Neuronal stem cell (in vitro differentiated cells): ENCODE results near the gene MYO15A.

Experiments used
- DNase-seq: peaks from one replicate; pipeline ENCODE4 v3.0.0-alpha.2; 2013; ENCODE audit warnings: low spot score
- H2AFZ ChIP-seq: one replicate; pipeline ENCODE4 v1.6.1; 2013; ENCODE audit warnings: mild to moderate bottlenecking, low read length, inconsistent platforms
- H2AK5ac ChIP-seq: 2 replicates; pipeline ENCODE4 v1.6.1; 2013; ENCODE audit warnings: low read depth, mild to moderate bottlenecking, inconsistent platforms, low read length, moderate library complexity, mixed read lengths
- H2BK120ac ChIP-seq: 2 replicates; pipeline ENCODE4 v1.6.1; 2013; ENCODE audit warnings: low read depth, mild to moderate bottlenecking, inconsistent platforms, low read length, moderate library complexity, mixed read lengths
- H2BK12ac ChIP-seq: one replicate; pipeline ENCODE4 v1.6.1; 2013; ENCODE audit warnings: low read length, inconsistent platforms
- H2BK15ac ChIP-seq: 2 replicates; pipeline ENCODE4 v1.6.1; 2013; ENCODE audit warnings: mild to moderate bottlenecking, low read length, inconsistent platforms, mixed read lengths
- H2BK5ac ChIP-seq: one replicate; pipeline ENCODE4 v1.6.1; 2013; ENCODE audit warnings: inconsistent platforms, mild to moderate bottlenecking, low read length, moderate library complexity
- H3K14ac ChIP-seq: one replicate; pipeline ENCODE4 v1.6.1; 2013; ENCODE audit warnings: low read length, inconsistent platforms
- H3K18ac ChIP-seq: 2 replicates; pipeline ENCODE4 v1.6.1; 2013; ENCODE audit warnings: low read length, inconsistent platforms
- H3K23ac ChIP-seq: 2 replicates; pipeline ENCODE4 v1.6.1; 2013; ENCODE audit warnings: low read depth, mild to moderate bottlenecking, mixed read lengths, low read length, inconsistent platforms; ENCODE audit not compliant: poor library complexity
- H3K27ac ChIP-seq: replicated peaks from 3 replicates; pipeline ENCODE4 v1.5.1; 2013; ENCODE audit warnings: low read length, inconsistent platforms
- H3K27me3 ChIP-seq, 3 experiments: 2 replicates each; pipeline ENCODE4 v1.6.1; 2013; ENCODE audit warnings: low read length in 3 of 3, mild to moderate bottlenecking in 2 of 3, inconsistent platforms in 1 of 3, low read depth in 1 of 3, mixed read lengths in 1 of 3, moderate library complexity in 1 of 3; ENCODE audit not compliant: control insufficient read depth in 3 of 3, insufficient read depth in 3 of 3
- H3K36me3 ChIP-seq, 2 donors: replicated peaks in 1 of 2; 2 replicates each; pipeline ENCODE4 v1.6.1; 2013; ENCODE audit warnings: low read length in 2 of 2; ENCODE audit not compliant: control insufficient read depth in 2 of 2, insufficient read depth in 2 of 2
- H3K4ac ChIP-seq: 2 replicates; pipeline ENCODE4 v1.6.1; 2013; ENCODE audit warnings: inconsistent platforms, mild to moderate bottlenecking, low read length, moderate library complexity
- H3K4me1 ChIP-seq, 2 donors: 1 replicate in 1 of 2; 2 replicates in 1 of 2; pipeline ENCODE4 v1.6.1; 2013; ENCODE audit warnings: low read length in 2 of 2, low read depth in 1 of 2; ENCODE audit not compliant: control insufficient read depth in 2 of 2, insufficient read depth in 1 of 2
- H3K4me2 ChIP-seq: one replicate; pipeline ENCODE4 v1.6.1; 2013; ENCODE audit warnings: mild to moderate bottlenecking, low read length, inconsistent platforms; ENCODE audit not compliant: insufficient read depth, poor library complexity, severe bottlenecking
- H3K4me3 ChIP-seq, 2 donors: 2 replicates each; pipeline ENCODE4 v1.5.1; 2013; ENCODE audit warnings: low read length in 2 of 2, mild to moderate bottlenecking in 2 of 2, inconsistent platforms in 1 of 2, moderate library complexity in 1 of 2
- H3K79me1 ChIP-seq: one replicate; pipeline ENCODE4 v1.6.1; 2013; ENCODE audit warnings: low read depth, mild to moderate bottlenecking, inconsistent platforms, low read length, moderate library complexity
- H3K9ac ChIP-seq: one replicate; pipeline ENCODE4 v1.6.1; 2013; ENCODE audit warnings: mild to moderate bottlenecking, low read depth, low read length, inconsistent platforms; ENCODE audit not compliant: poor library complexity
- H3K9me3 ChIP-seq, 2 donors: replicated peaks in 1 of 2; 2 replicates each; pipeline versions ENCODE3 to v1.6.1; 2013; ENCODE audit warnings: low read length in 2 of 2, mild to moderate bottlenecking in 2 of 2, inconsistent platforms in 1 of 2, low read depth in 1 of 2, mixed read lengths in 1 of 2, moderate library complexity in 1 of 2; ENCODE audit not compliant: control insufficient read depth in 2 of 2, insufficient read depth in 1 of 2
- H4K8ac ChIP-seq: one replicate; pipeline ENCODE4 v1.6.1; 2013; ENCODE audit warnings: low read depth, mild to moderate bottlenecking, inconsistent platforms, low read length, moderate library complexity
- H4K91ac ChIP-seq: one replicate; pipeline ENCODE4 v1.6.1; 2013; ENCODE audit warnings: low read length, low read depth, mild to moderate bottlenecking, inconsistent platforms; ENCODE audit not compliant: poor library complexity
- WGBS, 2 donors: extraction: QIAGEN DNeasy Blood & Tissue Kit; methylation state at CpG; one replicate each; pipeline ENCODE4 v1.1.7; 2013; ENCODE audit warnings: missing lambda C conversion rate in 2 of 2, mixed read lengths in 1 of 2; ENCODE audit not compliant: insufficient read length in 2 of 2, insufficient replicate concordance in 1 of 2; ENCODE audit errors: extremely low coverage in 2 of 2; 5-methylcytosine and 5-hydroxymethylcytosine counted together

Gene MYO15A

GRCh38 chr17:18106211-18106610, 2.3 kb upstream of the MYO15A start:
- H2AK5ac ChIP-seq: no peak overlapping the region
- peaks cover 0 to 20% of the 10 kb centered on the region in 2 donors for H3K4me1 ChIP-seq
- no peak overlapping the region for H3K4me3 ChIP-seq
- no peak overlapping the region for H2BK15ac ChIP-seq
- H2AFZ ChIP-seq: no peak overlapping the region
- no peak overlapping the region for H3K4me2 ChIP-seq
- no peak for DNase-seq
- H3K18ac ChIP-seq: no peak overlapping the region
- no peak overlapping the region for H2BK5ac ChIP-seq
- H4K8ac ChIP-seq: no peak overlapping the region
- peak overlapping the region; percentile 3 for H3K9ac ChIP-seq
- H3K9me3 ChIP-seq: no peaks in the 10 kb centered on the region
- H3K4ac ChIP-seq: no peak overlapping the region
- H3K27me3 ChIP-seq: no peaks in the 10 kb centered on the region
- no peak overlapping the region for H3K14ac ChIP-seq
- no CpG with 5 or more reads among the region's 9 CpGs for WGBS, 2 donors
- H2BK12ac ChIP-seq: no peak overlapping the region
- no peak overlapping the region for H4K91ac ChIP-seq
- no peak overlapping the region for H3K27ac ChIP-seq
- H3K36me3 ChIP-seq: peaks cover 20 to 46% of the 10 kb centered on the region in 2 donors
- H2BK120ac ChIP-seq: no peak overlapping the region
- H3K23ac ChIP-seq: no peak overlapping the region
- peaks cover 3% of the 10 kb centered on the region for H3K79me1 ChIP-seq

DNA sequence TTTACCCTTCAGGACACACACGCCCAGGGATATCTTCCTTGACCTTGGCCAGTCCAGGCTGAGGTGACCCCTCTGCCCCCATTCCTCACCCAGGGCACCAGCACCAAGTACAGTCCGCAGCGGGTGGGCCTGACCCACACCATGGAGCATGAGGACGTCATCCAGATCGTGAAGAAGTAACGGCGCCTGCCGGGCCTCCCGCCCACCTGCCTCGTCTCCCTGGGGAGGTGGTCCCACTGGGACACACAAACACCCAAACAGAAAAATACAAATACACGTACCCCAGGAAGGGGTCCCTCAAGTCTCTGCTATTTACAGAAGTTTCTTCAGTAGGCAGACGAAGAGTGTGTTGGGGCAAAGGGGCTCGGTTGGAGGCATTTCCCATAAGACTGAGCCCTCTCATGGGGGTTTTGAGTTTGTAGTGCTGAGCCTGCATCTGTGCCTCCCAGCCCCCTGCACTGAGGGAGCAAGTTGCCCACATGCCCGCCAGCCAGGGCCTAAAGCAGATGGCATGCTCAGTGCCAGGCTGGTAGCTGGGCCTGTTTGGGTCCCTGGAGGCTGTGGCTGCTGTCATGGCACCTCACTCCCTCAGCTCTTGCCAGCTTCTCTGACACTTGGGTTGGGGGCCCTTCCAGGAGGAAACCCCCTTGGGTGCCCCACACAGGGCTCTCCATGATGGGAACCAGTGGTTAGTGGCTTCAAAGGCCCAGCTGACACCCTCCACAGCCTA, 1.3 kb upstream of the MYO15A start:
- Histone ChIP-seq H3K4me1 (peaks cover 7 to 25% of the 10 kb centered on the region in 2 donors), H2AK5ac (no peak overlapping the region), H2BK15ac (no peak overlapping the region), H2BK12ac (no peak overlapping the region), H3K4me3 (no peak overlapping the region), H3K79me1 (peaks cover 2% of the 10 kb centered on the region), H2BK5ac (no peak overlapping the region), H4K91ac (no peak overlapping the region), H3K23ac (no peak overlapping the region), H4K8ac (no peak overlapping the region), H2AFZ (no peak overlapping the region), H3K9me3 (no peaks in the 10 kb centered on the region), H3K18ac (no peak overlapping the region), H3K9ac (no peak overlapping the region), H3K4me2 (no peak overlapping the region), H3K27me3 (no peaks in the 10 kb centered on the region), H3K27ac (no peak overlapping the region), H3K36me3 (peaks cover 14 to 37% of the 10 kb centered on the region in 2 donors), H2BK120ac (no peak overlapping the region), H3K4ac (no peak overlapping the region), H3K14ac (no peak overlapping the region)
- no CpG with 5 or more reads among the region's 14 CpGs for WGBS, 2 donors
- no peak for DNase-seq

DNA sequence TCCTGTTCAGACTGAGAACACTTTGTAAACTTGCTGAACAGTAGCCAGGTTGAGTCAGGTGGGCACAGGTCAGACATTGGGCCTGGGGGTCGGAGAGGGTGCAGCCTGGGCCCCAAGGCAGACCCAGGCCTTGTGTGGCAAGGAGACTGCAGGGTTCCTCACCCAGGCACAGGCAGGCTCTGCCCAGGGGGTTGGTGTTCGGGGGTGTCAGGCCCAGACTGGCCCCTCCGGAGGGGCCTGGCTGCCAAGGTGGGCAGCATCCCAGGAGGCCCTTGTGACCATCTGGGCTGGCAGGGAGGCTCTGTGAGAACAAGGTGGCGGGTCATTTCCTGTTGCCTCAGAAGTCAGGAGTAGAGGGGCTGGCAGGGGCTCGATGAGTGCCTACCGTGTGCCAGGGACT, 585 bp upstream of the MYO15A start:
- Histone ChIP-seq H2AK5ac (no peak overlapping the region), H2BK120ac (no peak overlapping the region), H3K4ac (no peak overlapping the region), H2BK5ac (no peak overlapping the region), H3K18ac (peak overlapping the region; percentile 30), H3K79me1 (peaks cover 2% of the 10 kb centered on the region), H3K4me3 (no peak overlapping the region), H3K14ac (no peak overlapping the region), H4K8ac (no peak overlapping the region), H3K9me3 (no peaks in the 10 kb centered on the region), H3K23ac (no peak overlapping the region), H2AFZ (no peak overlapping the region), H3K27me3 (no peaks in the 10 kb centered on the region), H3K27ac (no peak overlapping the region), H2BK12ac (no peak overlapping the region), H3K9ac (no peak overlapping the region), H3K36me3 (peaks cover 14 to 37% of the 10 kb centered on the region in 2 donors), H3K4me2 (no peak overlapping the region), H4K91ac (no peak overlapping the region), H2BK15ac (no peak overlapping the region), H3K4me1 (peaks cover 9 to 25% of the 10 kb centered on the region in 2 donors)
- no CpG with 5 or more reads among the region's 6 CpGs for WGBS, 2 donors
- DNase-seq: no peak

DNA sequence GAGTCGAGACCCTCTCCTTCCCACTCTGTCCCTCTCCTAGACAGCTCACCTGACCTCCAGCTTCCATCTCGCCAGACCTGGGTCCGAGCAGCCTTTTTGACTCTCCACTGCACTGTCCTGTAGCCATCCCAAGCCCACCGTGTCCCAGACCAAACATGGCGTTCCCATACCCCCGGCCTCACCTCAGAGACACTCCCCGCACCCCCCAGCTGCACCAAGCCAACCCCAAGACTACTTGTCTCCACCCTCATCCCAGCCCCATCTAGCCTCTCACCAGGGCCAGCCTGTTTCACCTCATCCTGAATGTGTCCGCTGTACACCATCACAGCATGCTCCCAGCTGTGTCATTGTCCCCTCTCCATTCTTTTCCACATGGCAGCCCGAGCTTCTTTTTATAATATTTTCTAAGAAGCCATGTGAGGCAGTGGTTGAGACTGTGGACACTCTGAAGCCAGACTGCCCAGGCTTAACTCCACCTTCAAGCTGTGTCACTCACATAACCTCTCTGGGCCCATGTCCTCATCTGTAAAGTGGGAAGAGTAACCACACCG, 1.5 kb downstream of the MYO15A start:
- H3K4ac ChIP-seq: no peak overlapping the region
- H3K79me1 ChIP-seq: no peaks in the 10 kb centered on the region
- H3K14ac ChIP-seq: no peak overlapping the region
- no peak overlapping the region for H3K4me2 ChIP-seq
- no peak overlapping the region for H2BK12ac ChIP-seq
- no CpG with 5 or more reads among the region's 10 CpGs for WGBS, 2 donors
- no peak overlapping the region for H3K18ac ChIP-seq
- H3K4me3 ChIP-seq: no peak overlapping the region
- no peak overlapping the region for H4K8ac ChIP-seq
- H4K91ac ChIP-seq: no peak overlapping the region
- peaks cover 11 to 25% of the 10 kb centered on the region in 2 donors for H3K4me1 ChIP-seq
- no peak overlapping the region for H3K27ac ChIP-seq
- H3K9me3 ChIP-seq: no peaks in the 10 kb centered on the region
- H3K27me3 ChIP-seq: no peaks in the 10 kb centered on the region
- no peak for DNase-seq
- H2BK15ac ChIP-seq: no peak overlapping the region
- peak overlapping the region; percentile 25 for H3K9ac ChIP-seq
- no peak overlapping the region for H2BK5ac ChIP-seq
- H2BK120ac ChIP-seq: no peak overlapping the region
- H3K36me3 ChIP-seq: peaks cover 9 to 20% of the 10 kb centered on the region in 2 donors
- H2AK5ac ChIP-seq: no peak overlapping the region
- H2AFZ ChIP-seq: no peak overlapping the region
- H3K23ac ChIP-seq: no peak overlapping the region
